Activated naive CD4-positive, alpha-beta T cell treated with anti-CD3 and anti-CD28 coated beads, Interleukin-2, amount 50 U/mL, for 72 hours (primary cell): ENCODE data around the gene RAPGEF4. TPM values are rescaled to one million over a fixed set of nuclear protein-coding genes. Genes with fewer than 3 reads are reported as not detected.
A peak's percentile ranks its signal among the peaks of the same experiment; 100 is the strongest.

Source experiments
- ATAC-seq, 2 donors: fragments of 150-1000 bp; cut with Tn5 transposase; 2 replicates each; pipeline ENCODE4 v1.10.0; 2021; ENCODE audit warnings: mild to moderate bottlenecking in 2 of 2, moderate library complexity in 2 of 2
- DNase-seq, 2 donors: peaks; one replicate each; pipeline ENCODE4 v3.0.0; 2021 to 2022; ENCODE audit warnings: low spot score in 2 of 2
- H3K27ac Mint-ChIP-seq, 2 donors: one replicate each; pipeline ENCODE4 v1.8.0; 2022; ENCODE audit warnings: mild to moderate bottlenecking in 2 of 2, mixed read lengths in 2 of 2
- H3K36me3 Mint-ChIP-seq, 2 donors: one replicate each; pipeline ENCODE4 v1.8.0; 2022; ENCODE audit warnings: mixed read lengths in 2 of 2
- H3K9me3 Mint-ChIP-seq, 2 donors: one replicate each; pipeline ENCODE4 v1.8.0; 2022; ENCODE audit warnings: mixed read lengths in 2 of 2
- total RNA-seq, 2 donors: library from RNA; stranded (reverse); gene quantifications; one replicate each; pipeline ENCODE4 v1.2.3, GENCODE V29; 2022

Gene RAPGEF4
- total RNA-seq, 2 donors from 2014 or later = 1.0 to 1.3 TPM

- H3K27ac Mint-ChIP-seq = no peak overlapping the region
- DNase-seq (no peak), ATAC-seq (no peak)
- H3K36me3 Mint-ChIP-seq = peaks cover 0 to 4% of the 10 kb centered on the region in 2 donors
- no peaks in the 10 kb centered on the region for H3K9me3 Mint-ChIP-seq
Measured at GRCh38 chr2:172993931-172994717, 258.5 kb downstream of the RAPGEF4 start.

DNA sequence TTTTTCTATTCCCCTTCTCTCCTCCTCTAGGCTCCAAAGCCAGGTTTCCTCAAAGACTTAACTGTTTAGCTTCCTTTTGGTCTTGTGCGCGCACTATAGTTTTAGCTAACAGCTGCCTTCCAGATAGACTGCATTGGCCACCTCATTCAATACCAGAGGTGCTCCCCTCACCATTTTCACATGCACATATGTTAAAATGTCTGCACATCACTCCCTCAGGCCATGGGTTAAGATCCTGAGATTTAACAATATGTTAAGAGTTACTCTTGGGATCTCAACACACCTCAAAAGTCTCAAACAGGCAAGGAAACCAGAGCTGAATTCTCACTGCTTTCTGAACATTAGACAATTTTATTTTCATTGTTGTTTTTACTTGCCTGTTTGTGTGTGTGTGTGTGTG is 259.2 kb downstream of the RAPGEF4 start:
- ATAC-seq (no peak), DNase-seq (no peak)
- no peaks in the 10 kb centered on the region for H3K9me3 Mint-ChIP-seq
- H3K36me3 Mint-ChIP-seq = peaks cover 0 to 4% of the 10 kb centered on the region in 2 donors
- H3K27ac Mint-ChIP-seq = no peak overlapping the region

GRCh38 chr2:172995323-172996244 is 259.9 kb downstream of the RAPGEF4 start:
- no peaks in the 10 kb centered on the region for H3K9me3 Mint-ChIP-seq
- peaks cover 0 to 4% of the 10 kb centered on the region in 2 donors for H3K36me3 Mint-ChIP-seq
- DNase-seq (no peak), ATAC-seq (no peak)
- no peak overlapping the region for H3K27ac Mint-ChIP-seq

GRCh38 chr2:172996387-172996961 is 260.8 kb downstream of the RAPGEF4 start:
- DNase-seq (no peak), ATAC-seq (no peak)
- Mint-ChIP-seq H3K36me3 (peaks cover 0 to 4% of the 10 kb centered on the region in 2 donors), H3K9me3 (no peaks in the 10 kb centered on the region), H3K27ac (no peak overlapping the region)

- no peak overlapping the region for H3K27ac Mint-ChIP-seq
- DNase-seq = no peak
Measured at GRCh38 chr2:172997031-172997430, 261.4 kb downstream of the RAPGEF4 start.

GRCh38 chr2:172998547-172999272 is 263.1 kb downstream of the RAPGEF4 start:
- Mint-ChIP-seq H3K36me3 (peaks cover 0 to 4% of the 10 kb centered on the region in 2 donors), H3K27ac (no peak overlapping the region), H3K9me3 (no peaks in the 10 kb centered on the region)
- DNase-seq = no peak
- ATAC-seq = no peak

More at GRCh38 chr2:172997031-172997430, 261.4 kb downstream of the RAPGEF4 start:
- no peak for ATAC-seq
- peaks cover 0 to 4% of the 10 kb centered on the region in 2 donors for H3K36me3 Mint-ChIP-seq
- H3K9me3 Mint-ChIP-seq = no peaks in the 10 kb centered on the region

DNA sequence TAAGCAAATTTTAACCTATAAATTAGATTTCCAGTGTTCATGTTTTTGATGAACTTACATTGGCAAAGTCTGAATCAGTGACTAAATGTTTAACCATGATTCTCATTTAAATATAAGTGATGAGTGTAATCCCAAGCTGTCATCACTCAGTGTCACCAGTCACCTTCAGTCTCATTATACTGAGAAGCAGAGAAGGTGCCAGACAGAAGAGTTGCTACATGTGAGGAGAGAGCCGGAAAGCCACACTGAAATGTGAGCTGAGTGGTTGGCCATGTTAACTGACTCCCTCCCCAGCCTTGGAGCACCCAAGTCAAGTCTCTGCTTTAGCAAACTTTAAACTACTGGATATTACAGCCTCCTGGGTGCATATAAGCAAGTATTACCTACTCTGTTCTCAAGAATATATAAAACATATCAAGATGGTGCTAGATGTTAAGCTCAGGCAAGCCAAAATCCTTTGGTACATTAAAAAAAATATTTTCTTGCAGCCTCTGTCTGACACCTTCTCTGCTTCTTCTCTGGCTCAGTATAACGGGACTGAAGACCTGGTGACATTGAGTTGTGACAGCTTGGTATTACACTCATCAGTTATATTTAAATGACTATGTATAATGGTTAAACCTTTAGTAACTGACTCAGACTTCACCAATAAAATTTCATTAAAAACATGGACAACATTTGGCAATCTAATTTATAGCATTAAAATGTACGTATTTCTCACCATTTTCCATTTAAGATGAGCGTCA is 264.2 kb downstream of the RAPGEF4 start:
- H3K36me3 Mint-ChIP-seq = peaks cover 0 to 4% of the 10 kb centered on the region in 2 donors

GRCh38 chr2:173001664-173002604 is 266.3 kb downstream of the RAPGEF4 start:
- ATAC-seq (no peak), DNase-seq (no peak)
- no peak overlapping the region for H3K27ac Mint-ChIP-seq
- no peaks in the 10 kb centered on the region for H3K9me3 Mint-ChIP-seq
- H3K36me3 Mint-ChIP-seq = peaks cover 0 to 4% of the 10 kb centered on the region in 2 donors

More for the DNA sequence above, 264.2 kb downstream of the RAPGEF4 start:
- Mint-ChIP-seq H3K9me3 (no peaks in the 10 kb centered on the region), H3K27ac (no peak overlapping the region)
- DNase-seq = no peak
- ATAC-seq = no peak

- H3K36me3 Mint-ChIP-seq = no peaks in the 10 kb centered on the region
- no peaks in the 10 kb centered on the region for H3K9me3 Mint-ChIP-seq
- no peak for DNase-seq
- no peak overlapping the region for H3K27ac Mint-ChIP-seq
- no peak for ATAC-seq
Measured at GRCh38 chr2:173002751-173003541, 267.3 kb downstream of the RAPGEF4 start.

DNA sequence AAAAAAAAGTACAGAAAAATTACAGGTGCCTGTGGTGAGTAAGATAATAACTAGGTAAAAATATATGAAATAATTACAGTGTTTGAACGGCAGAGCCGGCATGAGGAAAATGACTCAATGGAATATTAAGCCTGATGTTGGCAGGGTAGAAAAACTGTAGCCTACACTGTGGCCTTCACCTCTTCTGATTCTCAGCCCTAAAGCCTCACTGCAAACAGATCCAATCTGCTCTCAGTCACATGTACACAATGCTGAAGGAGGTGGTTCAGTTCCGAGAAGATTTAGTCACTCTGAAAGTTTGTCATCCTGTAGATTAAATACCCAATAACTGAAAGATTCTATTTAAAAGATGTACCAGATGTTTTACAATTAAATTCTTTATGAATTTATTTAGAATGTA is 273.1 kb downstream of the RAPGEF4 start:
- H3K36me3 Mint-ChIP-seq = no peaks in the 10 kb centered on the region
- H3K9me3 Mint-ChIP-seq = no peaks in the 10 kb centered on the region
- H3K27ac Mint-ChIP-seq = no peak overlapping the region
- DNase-seq (no peak), ATAC-seq (peak in 1 of 2 donors; percentile 51)

DNA sequence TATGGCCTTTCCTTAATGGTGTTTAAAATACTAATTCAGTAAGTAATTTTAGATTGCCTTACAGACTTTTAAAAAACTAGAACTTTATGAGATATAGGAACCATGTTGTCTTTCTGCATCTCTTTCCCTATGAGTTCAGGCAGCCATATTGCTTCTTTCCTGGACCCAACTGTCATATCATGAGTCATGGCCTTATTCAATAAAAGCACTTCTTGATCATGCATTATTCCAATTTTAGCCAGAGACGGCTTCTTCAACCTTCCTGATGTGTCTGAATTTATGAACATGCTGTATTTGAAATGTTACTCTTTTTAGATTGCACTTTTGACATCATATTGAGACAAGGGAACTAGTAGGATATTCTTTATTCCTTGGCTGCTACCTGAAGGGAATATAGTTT is 274.6 kb downstream of the RAPGEF4 start:
- Mint-ChIP-seq H3K36me3 (no peaks in the 10 kb centered on the region), H3K27ac (no peak overlapping the region)
- no peak for ATAC-seq

GRCh38 chr2:173016451-173016850 is 280.8 kb downstream of the RAPGEF4 start:
- ATAC-seq = no peak
- no peak for DNase-seq
- no peaks in the 10 kb centered on the region for H3K9me3 Mint-ChIP-seq
- no peaks in the 10 kb centered on the region for H3K36me3 Mint-ChIP-seq
- no peak overlapping the region for H3K27ac Mint-ChIP-seq

More for the DNA sequence above, 274.6 kb downstream of the RAPGEF4 start:
- DNase-seq = no peak
- H3K9me3 Mint-ChIP-seq = no peaks in the 10 kb centered on the region

DNA sequence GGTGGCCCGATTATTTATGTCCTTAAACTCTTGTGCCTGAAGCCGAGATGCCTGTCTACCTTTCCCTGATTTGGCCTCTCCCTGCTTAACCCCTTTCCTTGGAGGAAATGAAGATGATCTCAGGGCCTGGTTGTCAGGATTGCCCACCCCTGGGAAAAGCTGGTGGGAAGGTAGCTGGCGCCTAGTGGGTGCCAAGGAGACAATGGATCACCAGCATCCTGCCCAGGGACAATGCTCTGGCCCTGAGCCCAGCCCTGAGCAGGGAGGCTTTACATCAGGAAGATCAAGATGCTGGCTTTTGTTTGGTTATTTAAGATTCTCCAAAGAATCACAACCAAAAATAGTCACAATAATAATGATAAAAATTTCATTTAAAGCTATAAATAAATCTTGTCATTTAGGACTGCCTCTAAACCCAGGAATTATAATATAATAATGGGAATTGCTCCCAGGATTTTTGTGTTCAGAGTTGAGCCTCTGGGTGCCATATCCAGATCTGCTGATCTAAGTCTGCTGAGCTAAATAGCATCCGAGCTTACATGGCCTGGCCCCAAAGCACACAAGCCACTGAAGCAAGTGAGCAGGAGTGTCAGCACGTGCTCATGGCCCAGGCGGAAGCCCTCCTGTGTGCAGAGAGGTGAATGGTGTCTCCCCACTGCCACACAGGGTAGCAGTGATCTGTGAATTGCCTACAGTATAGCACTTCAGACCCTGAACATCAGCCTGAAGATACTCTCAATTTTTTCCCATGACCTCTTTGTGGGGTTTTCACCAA is 282.2 kb downstream of the RAPGEF4 start:
- H3K36me3 Mint-ChIP-seq = no peaks in the 10 kb centered on the region
- DNase-seq = no peak
- H3K9me3 Mint-ChIP-seq = no peaks in the 10 kb centered on the region
- H3K27ac Mint-ChIP-seq = no peak overlapping the region
- ATAC-seq = no peak

DNA sequence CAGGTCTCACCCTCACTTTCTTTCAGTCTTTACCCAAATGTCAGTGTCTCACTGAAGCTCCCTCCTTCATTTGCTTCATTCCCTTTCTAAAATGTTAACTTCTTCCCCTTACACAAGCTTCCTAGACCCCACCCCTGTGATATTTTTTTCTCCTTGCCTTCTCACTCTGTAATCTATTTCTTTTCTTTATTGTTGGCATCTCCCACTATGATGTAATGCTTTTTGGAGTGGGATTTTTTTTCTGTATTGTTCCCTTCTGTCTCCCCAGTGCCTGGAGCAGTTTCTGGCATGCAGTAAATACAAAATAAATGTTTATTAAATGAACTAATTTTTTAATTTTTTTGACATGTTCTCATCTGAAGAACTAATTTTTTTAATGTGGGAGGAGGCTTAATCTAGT is 284.1 kb downstream of the RAPGEF4 start:
- H3K9me3 Mint-ChIP-seq = no peaks in the 10 kb centered on the region
- no peak for ATAC-seq
- no peaks in the 10 kb centered on the region for H3K36me3 Mint-ChIP-seq
- no peak overlapping the region for H3K27ac Mint-ChIP-seq
- DNase-seq = no peak
